Measurements from ENCODE around the gene TRMT61A. TPM values are rescaled to one million over a fixed set of nuclear protein-coding genes. Genes with fewer than 3 reads are reported as not detected.
A peak's percentile ranks its signal among the peaks of the same experiment; 100 is the strongest.

TRMT61A gene
- total and polyA plus RNA-seq, 2 donors, result 5.7 to 35.0 TPM

DNA sequence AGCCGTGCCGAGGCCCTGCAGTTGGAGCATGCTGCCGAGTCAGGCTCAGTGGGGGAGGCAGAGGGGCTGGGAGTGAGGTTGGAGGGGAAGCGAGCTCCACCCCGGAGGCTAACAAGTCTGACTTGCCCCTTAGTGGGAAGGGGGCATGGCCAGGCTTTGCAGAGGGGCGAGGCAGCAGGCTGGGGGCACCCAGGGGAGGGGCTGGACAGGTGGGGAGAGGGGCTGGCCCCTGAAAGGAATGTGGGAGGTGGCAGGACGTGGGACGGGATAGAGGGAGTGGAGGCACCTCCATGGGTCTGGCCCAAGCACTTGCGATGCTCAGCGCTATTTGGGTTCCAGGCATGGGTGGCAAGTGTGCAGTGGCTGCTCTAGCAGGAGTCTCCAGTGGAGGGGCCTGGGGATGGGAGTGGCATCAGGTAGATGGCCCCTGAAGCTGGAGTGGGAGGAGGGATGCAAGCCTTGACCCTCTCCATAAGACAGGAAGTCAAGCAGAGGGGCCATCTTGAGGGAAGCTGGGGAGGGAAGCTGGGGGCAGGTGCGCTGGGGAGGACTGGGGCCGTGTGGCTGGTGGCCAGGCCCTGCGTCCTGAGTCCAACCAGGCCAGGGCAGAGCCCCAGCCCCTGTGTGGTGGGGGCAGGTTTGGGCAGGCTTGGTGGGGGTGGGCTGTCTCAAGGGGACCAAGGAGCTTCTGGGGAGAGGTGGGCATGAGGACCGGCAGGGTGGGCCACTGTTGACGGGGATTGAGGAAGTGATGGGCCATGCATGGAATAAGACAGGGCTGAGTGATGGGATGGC, 2.6 kb downstream of the TRMT61A start:
- 87% methylated on average over 15 of the region's 15 CpGs for WGBS
- DNase-seq (ENCODE audit: extremely low spot score), result no peak
- no peaks in the 10 kb centered on the region for H3K36me3 ChIP-seq (ENCODE audit: insufficient read depth)
- H3K27ac ChIP-seq (ENCODE audit: low read depth), result no peak overlapping the region
- H3K4me3 ChIP-seq (ENCODE audit: low read depth, low read length), result no peak overlapping the region
- peaks cover 8% of the 10 kb centered on the region for H3K4me1 ChIP-seq (ENCODE audit: insufficient read depth)

DNA sequence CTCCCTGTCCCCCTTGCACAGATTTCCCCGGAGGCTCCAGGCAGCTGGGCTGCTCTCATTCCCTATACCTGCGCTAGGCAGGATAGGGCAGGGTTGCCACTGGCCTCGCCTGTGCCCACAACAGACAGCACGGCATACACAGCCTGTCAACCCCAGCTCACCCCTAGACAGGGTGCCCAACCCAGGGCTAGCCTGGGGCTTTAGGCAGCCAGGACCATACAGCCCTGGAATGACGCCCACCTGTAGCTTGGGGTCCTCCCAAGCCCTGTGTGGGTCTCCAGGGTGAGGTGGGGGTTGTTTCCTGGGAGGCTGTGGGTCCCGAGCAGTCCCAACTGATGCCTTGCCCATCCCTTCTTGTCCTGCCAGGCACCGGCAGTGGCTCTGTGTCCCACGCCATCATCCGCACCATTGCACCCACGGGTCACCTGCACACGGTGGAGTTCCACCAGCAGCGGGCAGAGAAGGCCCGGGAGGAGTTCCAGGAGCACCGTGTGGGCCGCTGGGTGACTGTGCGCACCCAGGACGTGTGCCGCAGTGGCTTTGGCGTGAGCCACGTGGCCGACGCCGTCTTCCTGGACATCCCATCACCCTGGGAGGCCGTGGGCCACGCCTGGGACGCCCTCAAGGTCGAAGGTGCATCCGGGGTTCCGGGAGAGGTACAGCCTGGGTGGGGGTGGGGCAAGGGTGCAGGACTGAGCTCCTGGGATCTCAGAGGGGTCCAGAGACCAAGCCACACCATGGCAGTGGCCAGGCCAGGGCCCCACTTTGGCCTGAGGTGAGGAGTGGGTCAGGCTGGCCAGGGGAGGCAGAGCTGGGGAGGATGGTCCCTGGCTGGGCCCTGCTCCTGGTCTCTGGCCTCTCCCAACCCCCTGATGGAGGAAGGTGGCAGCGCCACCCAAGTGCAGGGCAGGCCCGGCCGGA, 3.5 kb downstream of the TRMT61A start:
- Histone ChIP-seq H3K4me1 (ENCODE audit: insufficient read depth) (peaks cover 8% of the 10 kb centered on the region), H3K36me3 (ENCODE audit: insufficient read depth) (no peaks in the 10 kb centered on the region), H3K27ac (ENCODE audit: low read depth) (peak overlapping the region; percentile 0), H3K4me3 (ENCODE audit: low read depth, low read length) (no peak overlapping the region)
- WGBS, result 81% methylated on average over 32 of the region's 32 CpGs
- no peak for DNase-seq (ENCODE audit: extremely low spot score)

DNA sequence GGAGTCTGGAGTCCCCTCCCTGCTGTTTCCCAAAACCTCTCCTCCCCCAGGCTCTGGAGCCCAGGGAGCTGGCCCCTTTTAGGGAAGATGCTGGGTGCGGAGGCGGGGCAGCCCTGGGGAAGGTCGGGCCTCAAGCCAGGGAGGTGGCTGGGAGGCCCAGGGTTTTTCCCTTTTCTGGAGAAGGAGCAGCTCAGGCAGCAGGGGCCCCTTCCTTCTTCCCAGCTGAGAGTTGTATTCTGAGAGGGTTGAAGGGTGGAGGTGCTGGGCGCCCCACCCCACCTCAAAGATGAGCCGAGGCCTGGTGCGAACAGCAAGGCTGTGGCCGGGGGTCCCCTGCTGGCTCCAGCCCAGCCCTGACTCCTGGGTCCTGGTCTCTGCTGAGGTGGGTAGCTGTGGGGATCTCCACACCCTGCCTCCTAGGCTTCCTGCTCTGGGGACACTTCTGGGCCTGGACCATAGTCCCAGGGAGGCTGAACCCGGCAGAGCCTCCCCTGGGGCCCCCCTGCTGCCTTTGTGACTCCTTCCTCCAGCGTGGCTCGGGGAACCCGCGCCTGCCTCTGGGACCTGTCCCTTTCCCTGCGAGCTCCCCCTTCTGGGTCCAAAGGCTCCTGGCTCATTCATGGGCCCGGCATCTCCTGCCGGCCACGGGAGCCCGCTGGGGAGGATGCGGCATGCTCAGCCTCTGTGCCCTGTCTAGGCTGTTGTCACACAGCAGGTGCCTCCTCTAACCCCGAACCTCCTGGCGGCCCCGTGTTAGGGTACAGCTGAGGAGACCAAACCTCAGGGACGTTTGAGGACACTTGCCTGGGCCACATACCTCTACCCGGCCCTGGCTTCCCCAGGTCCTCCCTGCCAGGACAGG, 4.4 kb downstream of the TRMT61A start:
- no peak for DNase-seq (ENCODE audit: extremely low spot score)
- Histone ChIP-seq H3K36me3 (ENCODE audit: insufficient read depth) (no peaks in the 10 kb centered on the region), H3K4me1 (ENCODE audit: insufficient read depth) (peaks cover 6% of the 10 kb centered on the region), H3K4me3 (ENCODE audit: low read depth, low read length) (no peak overlapping the region), H3K27ac (ENCODE audit: low read depth) (no peak overlapping the region)
- 46% methylated on average over 23 of the region's 23 CpGs for WGBS

DNA sequence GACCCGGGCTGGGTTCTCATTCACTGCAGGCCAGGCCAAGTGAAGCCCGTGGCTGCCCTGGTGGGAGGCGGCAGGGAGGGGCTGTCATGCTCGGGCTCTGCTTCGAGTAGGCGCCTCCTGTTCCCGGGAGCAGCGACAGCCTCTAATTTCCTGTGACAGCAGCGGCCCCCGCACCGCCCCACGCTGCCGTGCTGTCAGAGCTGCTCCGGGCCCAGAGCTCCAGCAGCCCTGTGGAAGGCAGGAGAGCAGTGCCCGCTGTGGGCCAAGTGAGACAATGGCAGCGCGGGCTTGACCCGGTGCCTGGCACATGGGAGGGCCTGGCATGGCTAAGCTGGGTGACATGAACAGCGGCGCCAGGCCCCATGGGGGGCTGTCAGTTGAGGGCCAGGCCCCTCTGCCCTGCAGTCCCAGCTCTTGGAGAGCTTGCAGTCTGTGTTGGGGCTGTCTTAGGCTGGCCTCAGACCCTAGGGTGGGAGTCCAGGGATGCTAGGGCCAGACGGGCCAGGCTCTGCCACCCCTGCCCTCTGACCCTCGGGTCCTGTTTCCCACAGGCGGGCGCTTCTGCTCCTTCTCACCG, 5.1 kb downstream of the TRMT61A start:
- no peak for DNase-seq (ENCODE audit: extremely low spot score)
- Histone ChIP-seq H3K4me1 (ENCODE audit: insufficient read depth) (peaks cover 6% of the 10 kb centered on the region), H3K27ac (ENCODE audit: low read depth) (no peak overlapping the region), H3K36me3 (ENCODE audit: insufficient read depth) (no peaks in the 10 kb centered on the region), H3K4me3 (ENCODE audit: low read depth, low read length) (no peak overlapping the region)
- 60% methylated on average over 25 of the region's 25 CpGs for WGBS

DNA sequence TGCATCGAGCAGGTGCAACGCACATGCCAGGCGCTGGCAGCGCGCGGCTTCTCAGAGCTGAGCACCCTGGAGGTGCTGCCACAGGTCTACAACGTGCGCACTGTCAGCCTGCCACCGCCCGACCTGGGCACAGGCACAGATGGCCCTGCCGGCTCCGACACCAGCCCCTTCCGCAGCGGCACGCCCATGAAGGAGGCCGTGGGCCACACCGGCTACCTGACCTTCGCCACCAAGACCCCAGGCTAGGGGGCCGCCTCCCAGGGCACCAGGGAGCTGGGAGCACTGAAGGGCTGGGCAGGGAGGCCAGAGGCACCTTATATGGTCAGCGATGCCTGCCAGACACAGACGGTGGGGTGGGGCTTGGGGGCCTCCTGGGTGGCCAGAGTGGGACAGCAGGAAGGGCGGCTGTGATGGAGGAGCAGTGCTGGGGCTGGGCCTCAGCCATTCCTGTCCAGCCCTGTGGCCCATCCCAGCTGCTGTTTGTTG, 5.6 kb downstream of the TRMT61A start:
- no peak overlapping the region for H3K27ac ChIP-seq (ENCODE audit: low read depth)
- no peak overlapping the region for H3K4me3 ChIP-seq (ENCODE audit: low read depth, low read length)
- DNase-seq (ENCODE audit: extremely low spot score), result no peak
- no peaks in the 10 kb centered on the region for H3K36me3 ChIP-seq (ENCODE audit: insufficient read depth)
- peaks cover 6% of the 10 kb centered on the region for H3K4me1 ChIP-seq (ENCODE audit: insufficient read depth)
- WGBS, result 71% methylated on average over 22 of the region's 22 CpGs

DNA sequence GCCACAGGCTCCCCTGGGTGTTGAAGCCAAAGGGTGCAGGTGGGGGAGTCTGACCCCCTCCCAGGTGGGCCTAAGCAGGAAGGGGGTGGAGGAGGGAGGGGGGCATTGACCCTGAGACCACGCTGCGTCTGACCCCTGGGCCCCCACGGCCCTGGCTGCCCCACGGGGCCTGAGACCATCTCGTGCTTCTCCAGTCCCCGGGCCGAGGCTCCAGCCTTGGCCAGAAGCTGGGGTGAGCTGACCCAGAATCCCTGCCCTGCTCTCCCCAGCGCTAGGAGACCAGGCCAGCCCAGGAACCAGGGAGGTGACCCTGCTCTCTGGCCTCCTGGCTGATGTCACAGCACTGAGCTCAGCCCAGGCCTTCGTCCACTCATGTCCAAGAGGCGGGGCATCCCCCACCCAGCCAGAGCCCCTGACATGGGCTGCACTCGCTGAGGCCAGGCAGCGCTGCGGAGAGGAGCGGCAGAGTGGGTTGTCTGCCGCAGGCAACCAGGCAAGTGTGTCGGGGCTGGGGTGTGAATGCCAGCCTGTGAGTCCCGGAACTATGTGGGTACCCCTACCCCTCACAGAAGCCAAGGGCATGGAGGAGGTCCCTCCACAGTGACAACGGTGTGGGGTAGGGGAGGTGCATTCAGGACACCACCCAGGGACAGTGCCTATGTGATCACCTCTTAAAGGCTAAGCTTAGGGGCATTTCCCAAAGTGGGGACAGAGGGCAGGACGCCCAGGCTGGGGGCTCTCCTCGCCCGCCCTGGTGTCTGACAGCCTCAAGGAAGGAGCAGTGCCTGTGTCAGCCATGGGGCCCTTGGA, 6.3 kb downstream of the TRMT61A start:
- Histone ChIP-seq H3K36me3 (ENCODE audit: insufficient read depth) (no peaks in the 10 kb centered on the region), H3K4me3 (ENCODE audit: low read depth, low read length) (no peak overlapping the region), H3K27ac (ENCODE audit: low read depth) (no peak overlapping the region), H3K4me1 (ENCODE audit: insufficient read depth) (no peaks in the 10 kb centered on the region)
- WGBS, result 60% methylated on average over 21 of the region's 21 CpGs
- DNase-seq (ENCODE audit: extremely low spot score), result no peak

DNA sequence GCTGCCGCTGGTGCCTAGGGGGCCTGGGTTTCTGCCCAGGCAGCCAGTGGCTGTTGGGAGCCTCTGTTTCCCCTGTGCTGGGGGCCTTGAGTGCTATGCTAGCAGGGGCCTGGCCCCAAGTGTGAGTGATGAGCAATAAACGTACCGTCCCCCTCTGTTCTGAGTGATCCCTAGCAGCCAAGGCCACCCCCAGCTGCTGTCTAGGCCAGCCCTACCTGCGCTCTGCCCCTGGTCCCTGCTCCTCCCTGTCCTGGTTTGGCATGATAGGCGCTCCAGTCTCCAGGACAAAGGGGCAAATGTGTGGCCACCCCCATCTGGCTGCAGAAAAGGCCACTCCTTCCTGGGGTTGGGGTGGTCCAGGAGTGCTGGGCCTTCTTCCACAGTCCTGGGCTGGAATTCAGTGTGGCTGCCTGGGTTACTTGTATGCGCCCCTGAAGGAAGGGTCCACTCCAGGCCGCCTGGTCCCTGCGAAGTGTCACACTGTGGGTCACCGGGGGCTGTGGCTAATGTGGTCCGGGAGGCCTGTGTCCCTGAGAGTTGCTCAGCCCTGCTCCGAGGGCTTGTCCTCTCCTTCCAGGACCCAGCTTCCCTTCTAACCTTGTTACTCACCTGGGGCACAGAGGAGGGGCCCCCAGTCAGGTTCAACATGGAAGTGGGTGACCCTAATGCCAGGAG, 7.0 kb downstream of the TRMT61A start:
- 84% methylated on average over 11 of the region's 11 CpGs for WGBS
- H3K36me3 ChIP-seq (ENCODE audit: insufficient read depth), result no peaks in the 10 kb centered on the region
- no peak for DNase-seq (ENCODE audit: extremely low spot score)
- H3K27ac ChIP-seq (ENCODE audit: low read depth), result no peak overlapping the region
- H3K4me3 ChIP-seq (ENCODE audit: low read depth, low read length), result no peak overlapping the region
- H3K4me1 ChIP-seq (ENCODE audit: insufficient read depth), result no peaks in the 10 kb centered on the region

DNA sequence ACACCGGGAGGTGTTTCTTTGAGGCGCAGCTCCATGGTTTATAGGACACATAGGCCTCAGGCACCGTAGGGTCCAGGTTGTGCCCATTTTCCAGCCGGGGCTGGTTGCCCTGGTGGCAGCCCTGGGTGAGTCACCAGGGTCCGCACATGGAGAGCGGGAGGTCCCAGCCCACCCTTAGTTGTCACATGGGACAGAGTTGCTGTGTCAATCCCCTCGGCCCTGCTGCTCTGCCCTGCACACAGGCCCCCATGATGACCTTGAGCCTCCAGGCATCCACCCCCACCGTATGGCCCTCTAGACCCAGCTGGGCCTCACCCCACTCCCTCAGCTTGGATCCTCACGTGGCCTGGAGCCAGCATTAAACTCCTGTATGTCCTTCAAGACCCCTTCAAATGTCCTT, 7.7 kb downstream of the TRMT61A start:
- H3K4me1 ChIP-seq (ENCODE audit: insufficient read depth), result no peaks in the 10 kb centered on the region
- WGBS, result 77% methylated on average over 9 of the region's 9 CpGs
- no peak overlapping the region for H3K27ac ChIP-seq (ENCODE audit: low read depth)
- no peaks in the 10 kb centered on the region for H3K36me3 ChIP-seq (ENCODE audit: insufficient read depth)
- no peak overlapping the region for H3K4me3 ChIP-seq (ENCODE audit: low read depth, low read length)
- no peak for DNase-seq (ENCODE audit: extremely low spot score)

DNA sequence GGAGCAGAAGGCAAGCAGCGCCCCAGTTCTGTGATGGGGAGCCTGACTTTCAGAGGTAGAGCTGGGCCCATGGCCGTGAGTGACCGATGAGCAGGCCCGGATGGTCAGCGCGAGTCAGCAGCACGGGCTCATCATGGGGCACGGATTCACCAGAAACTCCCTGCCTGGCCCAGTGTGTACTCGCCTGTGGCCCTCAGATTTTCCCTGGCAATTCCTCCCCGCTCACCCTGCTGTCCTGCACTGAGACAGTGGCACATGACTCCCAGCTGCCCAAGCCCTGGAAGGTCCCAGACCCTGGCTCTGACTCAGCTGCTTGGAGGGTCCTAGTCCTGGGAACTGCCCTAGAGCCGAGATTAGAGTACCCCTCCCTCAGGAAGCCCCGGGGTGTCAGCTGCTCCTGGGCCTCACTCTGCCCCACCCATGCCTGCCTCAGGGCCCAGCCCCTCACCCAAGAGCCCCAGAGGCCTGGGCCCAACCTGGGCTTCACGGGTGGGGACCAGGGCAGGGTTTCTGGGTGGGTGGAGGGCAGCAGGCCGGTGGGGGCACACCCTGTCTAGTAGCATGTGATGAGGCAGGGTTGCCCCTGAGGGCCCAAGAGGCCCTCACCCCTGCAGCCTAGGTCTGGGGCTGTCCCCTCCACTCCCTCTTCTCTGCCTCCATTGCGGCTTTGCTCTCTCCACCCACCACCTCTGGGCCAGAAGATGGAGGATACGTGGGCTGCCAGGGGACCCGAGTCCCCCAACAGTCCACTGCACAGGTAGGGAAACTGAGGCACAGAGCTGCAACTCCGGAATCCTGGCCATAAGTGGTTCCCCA, 8.4 kb downstream of the TRMT61A start:
- no peak overlapping the region for H3K4me3 ChIP-seq (ENCODE audit: low read depth, low read length)
- WGBS, result 73% methylated on average over 18 of the region's 18 CpGs
- H3K27ac ChIP-seq (ENCODE audit: low read depth), result no peak overlapping the region
- H3K4me1 ChIP-seq (ENCODE audit: insufficient read depth), result no peaks in the 10 kb centered on the region
- DNase-seq (ENCODE audit: extremely low spot score), result no peak
- H3K36me3 ChIP-seq (ENCODE audit: insufficient read depth), result no peaks in the 10 kb centered on the region

DNA sequence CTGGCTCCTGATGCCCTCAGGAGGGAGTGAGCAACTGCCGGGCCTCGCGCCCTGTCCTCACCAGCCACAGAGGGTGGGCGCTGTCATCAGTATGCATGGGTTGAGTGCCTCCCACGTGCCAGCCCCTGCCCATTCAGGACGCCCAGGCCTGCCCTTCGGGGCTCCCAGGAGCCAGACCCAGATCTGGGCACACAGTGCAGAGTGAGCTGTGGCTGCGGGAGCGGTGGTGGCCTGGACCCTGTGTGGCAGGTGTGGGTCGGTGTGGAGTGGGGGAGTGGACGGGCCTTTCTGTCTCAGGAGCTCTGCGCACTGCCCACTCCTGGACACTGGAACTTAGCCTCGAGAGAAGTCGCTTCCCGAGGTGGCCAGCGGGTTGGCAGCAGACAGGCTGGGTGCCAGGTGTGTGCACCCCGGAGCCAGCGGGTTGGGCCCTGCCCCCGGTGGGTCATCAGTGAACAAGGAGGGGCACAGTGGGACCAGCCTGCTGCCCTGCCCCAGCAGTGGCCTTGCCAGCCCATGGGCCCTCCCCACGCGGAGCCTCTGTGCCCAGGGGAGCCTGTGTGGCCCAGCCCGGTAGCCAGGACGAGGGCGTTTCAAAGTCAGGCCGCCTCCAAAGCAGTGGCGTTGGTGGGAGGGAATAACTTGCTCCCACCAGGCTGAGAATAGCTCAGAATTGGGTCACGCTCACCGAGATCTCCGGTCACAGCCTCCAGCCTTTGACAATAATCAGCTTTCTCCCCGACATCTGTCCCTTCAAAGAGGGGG, 9.5 kb downstream of the TRMT61A start:
- H3K27ac ChIP-seq (ENCODE audit: low read depth), result no peak overlapping the region
- no peak overlapping the region for H3K4me3 ChIP-seq (ENCODE audit: low read depth, low read length)
- H3K36me3 ChIP-seq (ENCODE audit: insufficient read depth), result no peaks in the 10 kb centered on the region
- no peak for DNase-seq (ENCODE audit: extremely low spot score)
- WGBS, result 51% methylated on average over 30 of the region's 30 CpGs
- H3K4me1 ChIP-seq (ENCODE audit: insufficient read depth), result no peaks in the 10 kb centered on the region

Measured in urinary bladder (tissue), 4 donors.